Gastroesophageal sphincter (tissue), 4 donors: Measurements from ENCODE around the gene LAMA2. TPM values are rescaled to one million over a fixed set of nuclear protein-coding genes. Genes with fewer than 3 reads are reported as not detected.
A peak's percentile ranks its signal among the peaks of the same experiment; 100 is the strongest.

ENCODE experiments used
- ATAC-seq: fragments of 150-250 bp; one replicate; pipeline ENCODE4 v1.9.1; 2016; ENCODE audit warnings: mild to moderate bottlenecking, moderate library complexity
- H3K27ac ChIP-seq, 4 donors: fragments of 200-600 bp; sonication (generic) in 3 of 4; 1 replicate in 3 of 4; 2 replicates in 1 of 4; pipeline ENCODE4 v1.5.1; 2016 to 2019
- H3K27me3 ChIP-seq: fragments of 200-600 bp; sonication (generic); one replicate; pipeline ENCODE4 v1.5.1; 2019
- H3K36me3 ChIP-seq, 2 donors: fragments of 200-600 bp; sonication (generic); one replicate each; pipeline ENCODE4 v1.5.1; 2019; ENCODE audit warnings: control low read depth in 1 of 2
- H3K4me1 ChIP-seq, 3 donors: fragments of 200-600 bp; sonication (generic); 1 replicate in 2 of 3; 2 replicates in 1 of 3; pipeline ENCODE4 v1.5.1; 2016 to 2019; ENCODE audit warnings: control low read depth in 2 of 3
- H3K4me3 ChIP-seq, 2 donors: fragments of 200-600 bp; sonication (generic); one replicate each; pipeline ENCODE4 v1.5.1; 2019; ENCODE audit warnings: mild to moderate bottlenecking in 1 of 2, moderate library complexity in 1 of 2
- H3K9me3 ChIP-seq, 3 donors: fragments of 200-600 bp; sonication (generic); one replicate each; pipeline ENCODE4 v1.5.1; 2017 to 2019; ENCODE audit warnings: control low read depth in 2 of 3
- EP300 ChIP-seq: sonication (generic); formaldehyde crosslinking; IDR thresholded peaks from one replicate; pipeline ENCODE4 v1.6.1; 2017; ENCODE audit warnings: antibody characterized with exemption, mild to moderate bottlenecking
- POLR2A ChIP-seq, 2 donors: fragments of 450-650 bp; IDR thresholded peaks; one replicate each; pipeline ENCODE4 v1.6.1; 2017; ENCODE audit warnings: antibody characterized with exemption in 2 of 2, mild to moderate bottlenecking in 2 of 2, moderate library complexity in 1 of 2
- POLR2AphosphoS5 ChIP-seq: sonication (generic); formaldehyde crosslinking; IDR thresholded peaks from one replicate; pipeline ENCODE4 v1.6.1; 2017; ENCODE audit warnings: antibody characterized with exemption
- WGBS, 2 donors: methylation state at CpG; one replicate each; pipeline ENCODE4 v1.1.5; 2018; ENCODE audit warnings: low coverage in 1 of 2; 5-methylcytosine and 5-hydroxymethylcytosine counted together
- total RNA-seq, 4 donors: library from RNA; depleted of rRNA; stranded (reverse); fragments of >200 nt; gene quantifications; one replicate each; pipeline ENCODE4 v1.1.0, GENCODE V29; 2016
- TF ChIP-seq, protein P1 (sequence below), 4 experiments: fragments of 200-600 bp in 2 of 4; fragments of 450-650 bp in 2 of 4; sonication (generic) in 1 of 4; IDR thresholded peaks; one replicate each; pipeline ENCODE4 v1.5.1; 2017 to 2019; ENCODE audit warnings: antibody characterized with exemption in 4 of 4, mild to moderate bottlenecking in 2 of 4, moderate library complexity in 2 of 4

Gene LAMA2
- total RNA-seq, 4 donors from 2014 or later, result 103 to 199 (median 153) TPM

DNA sequence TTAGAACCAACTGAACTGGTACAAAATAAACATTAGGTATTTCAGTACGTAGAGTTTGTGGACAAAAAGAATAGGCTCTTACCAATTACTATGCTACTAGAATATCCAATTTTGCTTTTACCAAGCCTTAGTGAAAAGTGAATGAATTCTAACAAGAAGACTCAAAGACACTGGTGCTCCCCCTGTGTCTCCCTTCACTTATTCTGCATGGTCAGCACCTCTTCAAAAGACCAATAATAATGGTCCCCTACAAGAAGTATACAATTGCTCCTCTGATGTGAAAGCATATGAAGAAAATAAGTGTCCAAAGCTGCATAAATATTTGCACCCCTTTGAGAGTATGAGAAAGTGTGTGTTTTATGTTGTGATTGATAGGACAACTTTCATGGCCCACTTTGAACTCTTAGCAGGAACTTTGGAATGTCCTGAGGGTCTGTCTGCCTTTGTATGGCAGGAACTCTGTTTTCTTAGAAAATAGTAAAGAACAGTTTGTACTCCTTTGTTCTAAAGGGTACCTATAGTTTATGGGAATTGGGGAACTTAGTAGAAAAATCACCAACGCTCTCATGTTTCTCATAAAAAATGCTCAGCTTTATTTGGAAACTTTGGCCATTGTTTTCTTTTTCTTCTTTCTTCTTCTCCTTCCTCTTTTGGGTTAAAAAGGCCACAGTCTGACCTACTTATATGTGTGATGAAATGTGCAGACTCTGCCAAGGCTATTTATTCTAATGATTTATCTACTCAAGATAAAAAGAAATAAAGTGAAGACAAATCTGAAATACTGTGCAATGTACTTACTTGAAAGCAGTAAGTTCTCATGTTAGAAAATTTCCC, 352.4 kb downstream of the LAMA2 start:
- Histone ChIP-seq H3K9me3 (no peaks in the 10 kb centered on the region), H3K27ac (peak overlapping the region in 1 of 4 donors; percentile 2), H3K4me1 (no peaks in the 10 kb centered on the region), H3K27me3 (no peaks in the 10 kb centered on the region), H3K36me3 (no peaks in the 10 kb centered on the region), H3K4me3 (no peak overlapping the region)
- ATAC-seq, result peak; percentile 67
- TF ChIP-seq, protein P1, sequence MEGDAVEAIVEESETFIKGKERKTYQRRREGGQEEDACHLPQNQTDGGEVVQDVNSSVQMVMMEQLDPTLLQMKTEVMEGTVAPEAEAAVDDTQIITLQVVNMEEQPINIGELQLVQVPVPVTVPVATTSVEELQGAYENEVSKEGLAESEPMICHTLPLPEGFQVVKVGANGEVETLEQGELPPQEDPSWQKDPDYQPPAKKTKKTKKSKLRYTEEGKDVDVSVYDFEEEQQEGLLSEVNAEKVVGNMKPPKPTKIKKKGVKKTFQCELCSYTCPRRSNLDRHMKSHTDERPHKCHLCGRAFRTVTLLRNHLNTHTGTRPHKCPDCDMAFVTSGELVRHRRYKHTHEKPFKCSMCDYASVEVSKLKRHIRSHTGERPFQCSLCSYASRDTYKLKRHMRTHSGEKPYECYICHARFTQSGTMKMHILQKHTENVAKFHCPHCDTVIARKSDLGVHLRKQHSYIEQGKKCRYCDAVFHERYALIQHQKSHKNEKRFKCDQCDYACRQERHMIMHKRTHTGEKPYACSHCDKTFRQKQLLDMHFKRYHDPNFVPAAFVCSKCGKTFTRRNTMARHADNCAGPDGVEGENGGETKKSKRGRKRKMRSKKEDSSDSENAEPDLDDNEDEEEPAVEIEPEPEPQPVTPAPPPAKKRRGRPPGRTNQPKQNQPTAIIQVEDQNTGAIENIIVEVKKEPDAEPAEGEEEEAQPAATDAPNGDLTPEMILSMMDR (IDR thresholded peaks at IDR 0.05), result no peak
- TF ChIP-seq POLR2AphosphoS5 (no peak), POLR2A (IDR thresholded peaks at IDR 0.05) (no peak), EP300 (no peak)
- WGBS, 2 donors, result 57 to 60% methylated on average over 2 of the region's 2 CpGs

DNA sequence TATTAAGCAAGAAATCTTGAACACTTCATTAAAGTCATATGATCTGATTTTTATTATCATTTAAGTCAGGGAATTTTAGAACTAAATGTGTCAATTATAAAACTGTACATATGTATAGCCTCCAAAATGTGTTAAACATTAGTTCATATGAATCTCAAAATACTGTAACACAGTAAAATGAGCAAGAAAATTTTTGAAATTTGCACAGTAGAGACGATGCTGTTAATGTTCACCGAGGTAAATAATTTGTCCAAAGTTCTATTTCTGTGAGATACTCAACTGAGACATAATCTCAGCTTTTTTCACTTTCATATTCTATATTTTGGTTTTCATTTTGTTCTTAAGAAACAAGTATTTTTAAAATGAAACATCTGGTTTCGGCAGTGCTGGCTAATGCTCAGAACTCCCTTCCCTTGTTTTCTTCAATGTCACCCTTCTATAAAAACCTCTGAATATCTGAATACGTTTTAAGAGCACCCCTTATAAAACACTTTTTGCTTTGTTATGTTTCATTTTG, 353.1 kb downstream of the LAMA2 start:
- Histone ChIP-seq H3K36me3 (no peaks in the 10 kb centered on the region), H3K27me3 (no peaks in the 10 kb centered on the region), H3K4me1 (no peaks in the 10 kb centered on the region), H3K27ac (no peak overlapping the region), H3K4me3 (no peak overlapping the region), H3K9me3 (no peaks in the 10 kb centered on the region)
- 31 to 43% methylated on average over 4 of the region's 4 CpGs for WGBS, 2 donors
- no peak for TF ChIP-seq POLR2A (IDR thresholded peaks at IDR 0.05)
- ATAC-seq, result no peak

GRCh38 chr6:129238991-129239390, 356.1 kb downstream of the LAMA2 start:
- Histone ChIP-seq H3K27me3 (no peaks in the 10 kb centered on the region), H3K36me3 (no peaks in the 10 kb centered on the region), H3K4me3 (no peak overlapping the region), H3K9me3 (no peaks in the 10 kb centered on the region), H3K27ac (no peak overlapping the region), H3K4me1 (peaks cover 0 to 5% (median 0%) of the 10 kb centered on the region in 3 donors)
- no peak for ATAC-seq
- 67 to 92% methylated on average over 1 of the region's 1 CpG for WGBS, 2 donors
- TF ChIP-seq, protein P1 (IDR thresholded peaks at IDR 0.05), result no peak
- TF ChIP-seq POLR2AphosphoS5 (no peak), POLR2A (IDR thresholded peaks at IDR 0.05) (no peak), EP300 (no peak)

DNA sequence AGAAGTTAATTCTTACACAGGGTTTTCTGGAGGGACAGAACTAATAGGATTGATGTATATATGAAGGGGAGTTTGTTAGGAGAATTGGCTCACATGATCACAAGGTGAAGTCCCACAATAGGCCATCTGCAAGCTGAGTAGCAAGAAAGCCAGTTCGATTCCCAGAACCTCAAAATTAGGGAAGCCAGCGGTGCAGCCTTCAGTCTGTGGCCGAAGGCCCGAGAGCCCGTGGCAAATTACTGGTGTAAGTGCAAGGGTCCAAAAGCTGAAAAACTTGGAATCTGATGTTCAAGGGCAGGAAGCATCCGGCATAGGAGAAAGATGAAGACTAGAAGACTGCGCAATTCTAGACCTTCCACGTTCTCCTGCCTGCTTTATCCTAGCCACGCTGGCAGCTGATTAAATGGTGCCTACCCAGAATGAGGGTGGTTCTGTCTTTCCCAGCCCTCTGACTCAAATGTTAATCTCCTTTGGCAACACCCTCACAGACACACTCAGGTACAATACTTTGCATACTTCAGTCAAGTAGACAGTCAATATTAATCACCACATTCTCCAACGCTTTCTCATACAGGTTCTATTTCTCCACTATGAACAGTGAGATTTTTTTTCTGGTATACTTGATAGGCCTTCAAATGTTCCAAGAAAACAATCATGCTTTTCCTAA, 357.0 kb downstream of the LAMA2 start:
- TF ChIP-seq, protein P1 (IDR thresholded peaks at IDR 0.05), result no peak
- no peak for TF ChIP-seq POLR2AphosphoS5
- no peak for TF ChIP-seq EP300
- no peak for TF ChIP-seq POLR2A (IDR thresholded peaks at IDR 0.05)

DNA sequence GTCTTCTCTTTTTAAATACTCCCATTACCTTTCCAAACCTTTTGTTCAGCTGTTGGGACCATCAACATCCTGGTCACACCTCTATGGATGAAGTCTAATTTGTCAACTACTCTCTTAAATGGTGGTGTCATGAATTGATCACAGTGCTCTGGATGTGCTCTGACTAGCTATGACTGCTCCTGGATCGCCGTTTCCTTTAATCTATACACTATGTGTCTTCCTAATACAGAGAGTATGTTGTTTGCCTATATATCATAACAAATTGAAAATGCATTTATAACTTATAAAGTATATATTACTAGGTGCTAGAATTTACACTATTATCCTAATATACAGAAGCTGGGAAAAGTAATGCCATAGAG, 357.5 kb downstream of the LAMA2 start:
- no peak overlapping the region for H3K27ac ChIP-seq
- H3K36me3 ChIP-seq, result no peaks in the 10 kb centered on the region
- peaks cover 0 to 5% (median 0%) of the 10 kb centered on the region in 3 donors for H3K4me1 ChIP-seq
- 38 to 95% methylated on average over 2 of the region's 2 CpGs for WGBS, 2 donors
- no peaks in the 10 kb centered on the region for H3K27me3 ChIP-seq
- no peaks in the 10 kb centered on the region for H3K9me3 ChIP-seq
- no peak overlapping the region for H3K4me3 ChIP-seq
- no peak for TF ChIP-seq POLR2A (IDR thresholded peaks at IDR 0.05)
- ATAC-seq, result no peak

More for the DNA sequence above, 357.0 kb downstream of the LAMA2 start:
- Histone ChIP-seq H3K27ac (no peak overlapping the region), H3K9me3 (no peaks in the 10 kb centered on the region), H3K27me3 (no peaks in the 10 kb centered on the region), H3K4me1 (peaks cover 0 to 5% (median 0%) of the 10 kb centered on the region in 3 donors), H3K4me3 (no peak overlapping the region), H3K36me3 (no peaks in the 10 kb centered on the region)
- ATAC-seq, result no peak
- WGBS, 2 donors, result 90 to 98% methylated on average over 5 to 9 of the region's 10 CpGs
